GM12892 (cell line): ENCODE measurements around the gene TNP1.

Experiments used
- POLR2A ChIP-seq: IDR thresholded peaks from 2 replicates; pipeline ENCODE4 v1.6.1; 2011; ENCODE audit warnings: low read depth, low read length, control low read depth
- POLR2AphosphoS5 ChIP-seq: IDR thresholded peaks from 2 replicates; pipeline ENCODE4 v1.6.1; 2011; ENCODE audit warnings: low read depth, low read length, control low read depth
- TAF1 ChIP-seq: IDR thresholded peaks from 2 replicates; pipeline ENCODE4 v1.6.1; 2011; ENCODE audit warnings: low read depth, mild to moderate bottlenecking, control low read depth, low read length, borderline replicate concordance

- TF ChIP-seq POLR2A (no peak), POLR2AphosphoS5 (no peak), TAF1 (no peak)
These were observed at the start of gene TNP1 for GRCh38 chr2:216859944-216860343.
